Activated CD8-positive, alpha-beta memory T cell treated with anti-CD3 and anti-CD28 coated beads, Interleukin-2, amount 10 ng/mL, durations not matched to agents 7 days and 5 days (primary cell): ENCODE measurements around the gene TPH1. TPM values are rescaled to one million over a fixed set of nuclear protein-coding genes. Genes with fewer than 3 reads are reported as not detected.

ENCODE experiments used
- ATAC-seq: fragments of 150-1000 bp; cut with Tn5 transposase; one replicate; pipeline ENCODE4 v1.10.0; 2021; ENCODE audit warnings: moderate library complexity
- CTCF ChIA-PET: fragments of 350-600 bp; sonication (Branson Sonifier 250); formaldehyde crosslinking; loops from one replicate; lab custom pipeline; 2021; ENCODE audit warnings: antibody characterized with exemption; lab: Charles Lee
- DNase-seq: peaks from one replicate; pipeline ENCODE4 v3.0.0-alpha.2; 2020
- H3K27ac Mint-ChIP-seq: one replicate; pipeline ENCODE4 v1.8.0; 2021; ENCODE audit warnings: mild to moderate bottlenecking, mixed read lengths
- H3K27me3 Mint-ChIP-seq: one replicate; pipeline ENCODE4 v1.8.0; 2021; ENCODE audit warnings: mixed read lengths
- H3K36me3 Mint-ChIP-seq: one replicate; pipeline ENCODE4 v1.8.0; 2021; ENCODE audit warnings: mild to moderate bottlenecking, mixed read lengths
- H3K4me1 Mint-ChIP-seq: one replicate; pipeline ENCODE4 v1.8.0; 2021; ENCODE audit warnings: mixed read lengths
- H3K4me3 Mint-ChIP-seq: one replicate; pipeline ENCODE4 v1.8.0; 2021; ENCODE audit warnings: mild to moderate bottlenecking, moderate library complexity, mixed read lengths
- H3K9me3 Mint-ChIP-seq: one replicate; pipeline ENCODE4 v1.8.0; 2022; ENCODE audit warnings: low read depth, mixed read lengths
- total RNA-seq, 2 experiments: library from RNA; stranded (reverse); gene quantifications; one replicate each; pipeline ENCODE4 v1.2.3, GENCODE V29; 2021

The TPH1 gene
- total RNA-seq = under 1 TPM; 0.26 to 0.40 TPM

DNA sequence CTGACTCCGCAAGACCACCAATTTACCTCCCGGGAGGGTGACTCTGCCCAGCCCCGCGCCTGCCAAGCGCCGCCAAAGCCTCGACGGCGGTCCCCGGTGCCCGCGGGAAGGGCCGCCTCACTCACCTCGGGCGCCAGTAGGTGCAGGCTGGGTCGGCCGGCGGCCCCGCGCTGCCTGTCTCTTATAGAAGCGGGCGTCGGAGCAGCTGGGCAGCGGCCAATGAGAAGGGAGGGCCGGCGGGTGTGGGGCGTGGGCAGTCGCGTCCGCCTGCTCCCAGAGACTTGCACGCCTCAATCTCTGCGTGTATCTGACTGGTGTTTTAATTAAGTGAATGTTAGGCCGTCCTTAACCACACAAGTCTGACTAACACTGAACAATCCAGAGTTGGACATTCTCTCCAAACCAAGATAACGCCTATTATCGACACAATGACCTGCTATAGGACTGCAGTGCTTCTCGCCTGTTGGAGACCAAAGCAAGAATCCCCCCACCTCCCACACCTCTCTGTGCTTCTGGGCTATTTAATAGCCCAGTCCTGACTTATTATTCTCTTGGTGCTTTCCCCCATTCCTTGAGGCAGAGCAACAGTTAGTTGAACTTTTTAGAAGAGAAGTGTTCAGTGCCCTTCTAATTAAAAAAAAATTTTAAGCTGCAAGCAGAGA lies at the start of gene TPH1:
Gene TPH1, minus strand, starts transcription at position 154 of the 662 bp plus-strand sequence. CDS start 5,507 bp downstream, outside the sequence.
- H3K27me3 Mint-ChIP-seq = peaks cover 64% of the 10 kb centered on the region
- H3K4me3 Mint-ChIP-seq = no peak within 1 kb of the TSS
- CTCF ChIA-PET = interaction anchor here (0.5 kb wide), 1 partner anchor 457 kb away, joined by 4 read pairs; no protein-coding TSS in a partner anchor
- no peak within 1 kb of the TSS for H3K27ac Mint-ChIP-seq
- no peaks in the 10 kb centered on the region for H3K9me3 Mint-ChIP-seq
- no peaks in the 10 kb centered on the region for H3K36me3 Mint-ChIP-seq
- ATAC-seq (no peak), DNase-seq (no peak)
- no peaks in the 10 kb centered on the region for H3K4me1 Mint-ChIP-seq

DNA sequence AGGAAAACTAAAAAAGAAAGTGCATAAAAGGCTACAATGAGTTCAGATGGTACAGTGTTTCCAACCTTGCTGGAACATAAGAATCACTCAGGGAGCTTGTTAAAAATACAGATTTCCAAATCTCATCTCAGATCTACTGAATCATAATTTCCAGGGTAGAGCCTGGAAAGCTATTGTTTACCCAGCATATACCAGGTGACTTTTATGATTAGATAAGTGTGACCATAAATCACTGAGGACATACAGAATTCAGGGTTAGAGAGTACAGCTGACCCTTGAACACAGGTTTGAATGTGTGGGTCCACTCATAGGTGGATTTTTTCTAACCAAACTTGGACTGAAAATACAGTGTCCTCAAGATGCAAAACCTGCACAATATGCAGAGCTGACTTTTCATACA lies 47.9 kb upstream of the TPH1 start:
- peaks cover 36% of the 10 kb centered on the region for H3K36me3 Mint-ChIP-seq
- ATAC-seq = no peak

GRCh38 chr11:18091731-18092130 lies 45.7 kb upstream of the TPH1 start:
- DNase-seq (no peak), ATAC-seq (no peak)
- Mint-ChIP-seq H3K4me3 (no peak overlapping the region), H3K27ac (no peak overlapping the region), H3K4me1 (no peaks in the 10 kb centered on the region), H3K36me3 (peaks cover 48% of the 10 kb centered on the region), H3K27me3 (no peaks in the 10 kb centered on the region), H3K9me3 (no peaks in the 10 kb centered on the region)
- CTCF ChIA-PET = interaction anchor here (1.3 kb wide), 1 partner anchor 23 kb away, joined by 3 read pairs; no protein-coding TSS in a partner anchor

More for the DNA sequence above, 47.9 kb upstream of the TPH1 start:
- DNase-seq = no peak
- Mint-ChIP-seq H3K4me3 (no peak overlapping the region), H3K4me1 (no peaks in the 10 kb centered on the region), H3K9me3 (no peaks in the 10 kb centered on the region), H3K27ac (no peak overlapping the region), H3K27me3 (no peaks in the 10 kb centered on the region)
- CTCF ChIA-PET = interaction anchor here (1.0 to 2.1 kb wide), 4 partner anchors 9 to 115 kb away, joined by 3 to 14 read pairs (median 6); partner anchors contain the start of gene SAAL1

GRCh38 chr11:18088966-18089365 lies 42.9 kb upstream of the TPH1 start:
- no peak overlapping the region for H3K4me3 Mint-ChIP-seq

DNA sequence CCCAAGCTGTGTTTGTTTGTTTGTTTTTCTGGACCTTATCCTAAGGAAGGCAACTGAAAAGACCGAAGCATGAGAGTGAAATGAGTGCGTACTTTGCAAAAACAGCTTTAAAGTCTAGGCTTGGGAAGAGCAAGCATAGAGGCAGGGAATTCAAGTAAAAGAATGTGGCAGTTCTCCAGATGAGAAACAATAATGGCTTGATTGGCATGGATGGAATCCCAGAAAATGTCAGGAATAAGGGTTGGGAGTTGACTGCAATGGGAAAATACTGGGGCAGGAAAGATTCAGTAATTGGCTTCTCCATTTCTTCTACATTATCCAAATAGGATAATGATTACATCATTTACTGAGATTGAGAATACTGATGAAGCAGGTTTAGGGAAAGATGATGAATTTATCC lies 42.3 kb upstream of the TPH1 start:
- Mint-ChIP-seq H3K27me3 (no peaks in the 10 kb centered on the region), H3K36me3 (peaks cover 41% of the 10 kb centered on the region), H3K27ac (no peak overlapping the region), H3K4me3 (no peak overlapping the region), H3K9me3 (no peaks in the 10 kb centered on the region), H3K4me1 (no peaks in the 10 kb centered on the region)
- DNase-seq = no peak
- ATAC-seq = no peak
- CTCF ChIA-PET = interaction anchor here (1.7 to 2.5 kb wide), 2 partner anchors 16 to 18 kb away, joined by 5 to 8 read pairs; partner anchors contain the start of gene SAAL1

More at GRCh38 chr11:18088966-18089365, 42.9 kb upstream of the TPH1 start:
- peaks cover 43% of the 10 kb centered on the region for H3K36me3 Mint-ChIP-seq
- H3K4me1 Mint-ChIP-seq = no peaks in the 10 kb centered on the region
- CTCF ChIA-PET = interaction anchor here (1.2 to 2.5 kb wide), 3 partner anchors 15 to 358 kb away, joined by 4 to 8 read pairs (median 5); partner anchors contain the start of gene SAAL1
- no peaks in the 10 kb centered on the region for H3K27me3 Mint-ChIP-seq
- DNase-seq (no peak), ATAC-seq (no peak)
- no peak overlapping the region for H3K27ac Mint-ChIP-seq
- H3K9me3 Mint-ChIP-seq = no peaks in the 10 kb centered on the region

DNA sequence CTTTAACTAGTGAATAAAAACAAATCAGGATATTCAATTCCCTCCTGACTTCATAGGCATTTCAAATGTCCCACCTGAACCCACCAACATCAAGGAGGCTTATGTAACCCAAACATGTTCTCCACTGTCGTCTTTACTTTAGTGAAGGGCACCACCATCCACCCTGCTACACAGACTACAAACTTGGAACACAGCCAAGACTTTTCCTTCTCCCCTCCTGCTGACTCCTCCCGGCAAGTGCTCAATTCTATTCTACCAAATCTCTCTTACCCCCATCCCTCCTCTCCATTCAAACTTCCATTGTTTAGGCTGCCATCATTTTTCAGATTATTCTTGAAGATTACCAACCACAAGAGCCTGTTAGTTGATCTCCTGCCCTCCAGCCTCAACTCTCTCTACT lies 35.5 kb upstream of the TPH1 start:
- H3K27me3 Mint-ChIP-seq = no peaks in the 10 kb centered on the region
- H3K4me3 Mint-ChIP-seq = no peak overlapping the region
- H3K4me1 Mint-ChIP-seq = no peaks in the 10 kb centered on the region
- H3K9me3 Mint-ChIP-seq = no peaks in the 10 kb centered on the region
- DNase-seq (no peak), ATAC-seq (no peak)
- H3K36me3 Mint-ChIP-seq = peaks cover 32% of the 10 kb centered on the region
- no peak overlapping the region for H3K27ac Mint-ChIP-seq
- CTCF ChIA-PET = no interaction called here

GRCh38 chr11:18080451-18080850 lies 34.4 kb upstream of the TPH1 start:
- H3K9me3 Mint-ChIP-seq = no peaks in the 10 kb centered on the region
- H3K4me1 Mint-ChIP-seq = no peaks in the 10 kb centered on the region
- CTCF ChIA-PET = interaction anchor here (1.2 to 1.6 kb wide), 2 partner anchors 35 to 349 kb away, joined by 3 to 5 read pairs; no protein-coding TSS in a partner anchor

DNA sequence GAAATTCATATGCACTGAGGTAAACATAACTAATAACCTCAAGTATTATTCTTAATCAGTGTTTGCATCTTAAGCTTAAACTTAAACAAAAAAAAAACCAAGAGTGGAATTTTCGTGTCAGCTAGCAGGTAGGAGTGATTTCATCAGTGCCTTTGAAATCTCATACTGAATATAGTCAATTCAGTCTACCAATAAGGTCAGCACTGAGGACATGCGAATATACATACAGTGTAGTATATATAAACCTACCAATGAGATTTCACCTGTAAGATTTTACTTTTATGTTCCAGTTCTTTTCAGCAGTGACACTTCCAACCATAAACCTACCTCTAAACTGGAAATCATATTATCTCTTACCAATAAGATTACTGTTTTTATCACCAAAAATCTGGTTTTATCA lies 32.8 kb upstream of the TPH1 start:
- H3K27ac Mint-ChIP-seq = no peak overlapping the region
- no peaks in the 10 kb centered on the region for H3K27me3 Mint-ChIP-seq
- H3K4me3 Mint-ChIP-seq = no peak overlapping the region
- no peaks in the 10 kb centered on the region for H3K9me3 Mint-ChIP-seq
- no peak for DNase-seq
- CTCF ChIA-PET = interaction anchor here (1.6 kb wide), 1 partner anchor 37 kb away, joined by 5 read pairs; no protein-coding TSS in a partner anchor
- ATAC-seq = no peak
- H3K36me3 Mint-ChIP-seq = peaks cover 27% of the 10 kb centered on the region
- H3K4me1 Mint-ChIP-seq = peaks cover 5% of the 10 kb centered on the region

More at GRCh38 chr11:18080451-18080850, 34.4 kb upstream of the TPH1 start:
- peaks cover 32% of the 10 kb centered on the region for H3K36me3 Mint-ChIP-seq
- H3K4me3 Mint-ChIP-seq = no peak overlapping the region
- DNase-seq (no peak), ATAC-seq (no peak)
- no peaks in the 10 kb centered on the region for H3K27me3 Mint-ChIP-seq
- no peak overlapping the region for H3K27ac Mint-ChIP-seq

DNA sequence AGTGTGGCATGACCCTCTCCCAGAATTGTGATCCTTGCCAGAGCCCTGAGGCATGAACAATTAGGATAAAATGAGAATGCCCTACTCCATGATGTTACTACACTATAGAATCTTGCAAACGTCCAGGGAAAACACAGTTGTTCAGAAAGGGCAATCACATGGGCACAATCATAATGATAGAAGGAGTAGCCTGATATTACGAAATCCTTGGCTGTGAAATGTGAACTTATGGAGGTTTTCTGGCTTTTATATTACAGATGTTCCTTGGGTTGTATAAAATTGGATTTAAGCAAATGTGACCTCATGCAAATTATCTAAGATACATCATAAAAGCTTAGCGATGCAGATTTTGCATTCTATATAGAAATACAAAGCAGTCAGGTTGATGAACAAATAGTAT lies 29.4 kb upstream of the TPH1 start:
- no peak overlapping the region for H3K4me3 Mint-ChIP-seq
- DNase-seq = no peak
- peaks cover 5% of the 10 kb centered on the region for H3K4me1 Mint-ChIP-seq
- no peak overlapping the region for H3K27ac Mint-ChIP-seq
- no peaks in the 10 kb centered on the region for H3K9me3 Mint-ChIP-seq
- no peak for ATAC-seq
- H3K27me3 Mint-ChIP-seq = no peaks in the 10 kb centered on the region
- H3K36me3 Mint-ChIP-seq = peaks cover 13% of the 10 kb centered on the region
- CTCF ChIA-PET = no interaction called here

- H3K36me3 Mint-ChIP-seq = peaks cover 2% of the 10 kb centered on the region
- no peaks in the 10 kb centered on the region for H3K27me3 Mint-ChIP-seq
- no peaks in the 10 kb centered on the region for H3K9me3 Mint-ChIP-seq
- CTCF ChIA-PET = interaction anchor here (1.0 kb wide), 1 partner anchor 12 kb away, joined by 3 read pairs; no protein-coding TSS in a partner anchor
- peaks cover 5% of the 10 kb centered on the region for H3K4me1 Mint-ChIP-seq
- H3K27ac Mint-ChIP-seq = no peak overlapping the region
- H3K4me3 Mint-ChIP-seq = no peak overlapping the region
- DNase-seq = no peak
- no peak for ATAC-seq
Observed at GRCh38 chr11:18071098-18071705, 25.1 kb upstream of the TPH1 start.

DNA sequence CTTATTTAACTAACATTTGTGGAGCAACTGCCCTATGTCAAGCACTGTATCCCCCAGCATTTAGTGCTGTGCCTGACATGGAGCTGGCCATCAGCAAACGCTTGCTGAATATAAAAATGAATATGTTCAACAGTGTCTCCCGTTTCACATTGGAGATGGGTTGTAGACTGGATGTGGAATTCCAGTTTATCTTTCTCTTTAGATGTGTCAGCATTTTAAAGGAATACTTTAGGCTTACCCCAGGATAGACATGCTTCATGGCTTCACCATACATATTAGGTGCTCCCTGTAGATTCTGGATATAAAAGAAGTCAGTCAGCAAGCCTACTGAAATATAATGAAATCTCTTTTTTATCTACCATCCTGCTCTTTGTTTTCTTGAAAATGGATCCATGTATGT lies 21.3 kb upstream of the TPH1 start:
- H3K27me3 Mint-ChIP-seq = no peaks in the 10 kb centered on the region
- no peaks in the 10 kb centered on the region for H3K36me3 Mint-ChIP-seq
- ATAC-seq (no peak), DNase-seq (no peak)
- H3K27ac Mint-ChIP-seq = no peak overlapping the region
- H3K4me3 Mint-ChIP-seq = no peak overlapping the region
- no peaks in the 10 kb centered on the region for H3K9me3 Mint-ChIP-seq
- no peaks in the 10 kb centered on the region for H3K4me1 Mint-ChIP-seq
- CTCF ChIA-PET = no interaction called here

- Mint-ChIP-seq H3K27me3 (no peaks in the 10 kb centered on the region), H3K4me3 (no peak overlapping the region), H3K9me3 (no peaks in the 10 kb centered on the region), H3K36me3 (no peaks in the 10 kb centered on the region), H3K4me1 (no peaks in the 10 kb centered on the region), H3K27ac (no peak overlapping the region)
- DNase-seq (no peak), ATAC-seq (no peak)
- CTCF ChIA-PET = no interaction called here
Observed at GRCh38 chr11:18066626-18067025, 20.6 kb upstream of the TPH1 start.

DNA sequence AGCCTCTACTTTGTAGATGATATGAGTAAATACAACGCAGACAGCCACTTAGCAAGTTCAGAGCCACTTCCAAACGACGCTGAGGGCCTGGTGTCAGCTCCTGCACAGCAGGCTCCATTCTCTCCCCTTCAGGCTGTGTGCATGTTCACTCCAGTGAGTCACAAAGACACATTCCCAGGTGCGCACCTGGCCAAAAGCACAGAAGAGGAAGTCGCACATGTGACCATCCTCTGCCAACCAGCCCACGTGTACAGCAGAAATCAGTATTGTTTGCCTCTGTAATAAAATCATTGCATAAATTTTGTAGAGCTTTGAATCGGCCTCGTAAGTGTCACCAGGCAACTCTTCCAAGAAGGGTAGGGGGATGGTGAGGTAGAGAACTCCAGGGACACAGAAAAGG lies 19.5 kb upstream of the TPH1 start:
- no peaks in the 10 kb centered on the region for H3K9me3 Mint-ChIP-seq
- no peaks in the 10 kb centered on the region for H3K27me3 Mint-ChIP-seq
- H3K4me3 Mint-ChIP-seq = no peak overlapping the region
- ATAC-seq (no peak), DNase-seq (no peak)
- no peak overlapping the region for H3K27ac Mint-ChIP-seq
- CTCF ChIA-PET = no interaction called here
- no peaks in the 10 kb centered on the region for H3K4me1 Mint-ChIP-seq
- no peaks in the 10 kb centered on the region for H3K36me3 Mint-ChIP-seq
